ENCODE data around the gene PM20D1. TPM values are rescaled to one million over a fixed set of nuclear protein-coding genes. Genes with fewer than 3 reads are reported as not detected.

PM20D1 gene
- polyA plus RNA-seq, 3 donors, result not detected

GRCh38 chr1:205817364-205817763 lies 32.6 kb downstream of the PM20D1 start:
- H3K4me1 ChIP-seq (ENCODE audit: control insufficient read depth in 1 of 2, insufficient read depth in 2 of 2, low read length in 2 of 2), result peaks cover 13 to 16% of the 10 kb centered on the region in 2 donors
- Mint-ChIP-seq H3K4me3 (no peak overlapping the region), H3K27me3 (ENCODE audit: low read depth in 3 of 3) (peaks cover 23 to 35% (median 24%) of the 10 kb centered on the region in 3 donors), H3K4me1 (peaks cover 13% of the 10 kb centered on the region), H3K36me3 (peaks cover 0 to 3% of the 10 kb centered on the region in 2 donors), H3K27ac (no peak overlapping the region), H3K9me3 (peaks cover 0 to 5% (median 0%) of the 10 kb centered on the region in 7 donors)
- no peaks in the 10 kb centered on the region for H3K9me3 ChIP-seq (replicated peaks in 1 of 2; ENCODE audit: control insufficient read depth in 1 of 2, insufficient read depth in 1 of 2, low read length in 2 of 2)
- H3K27ac ChIP-seq (ENCODE audit: low read depth in 1 of 2, low read length in 2 of 2), result no peak overlapping the region
- H3K36me3 ChIP-seq (replicated peaks in 1 of 2; ENCODE audit: control insufficient read depth in 1 of 2, insufficient read depth in 2 of 2, low read length in 2 of 2), result no peaks in the 10 kb centered on the region
- WGBS (ENCODE audit: insufficient coverage), result no CpG with 5 or more reads among the region's 3 CpGs
- no peak overlapping the region for H3K9ac ChIP-seq (ENCODE audit: insufficient read depth, low read length, poor library complexity, severe bottlenecking)
- no peak overlapping the region for H2AFZ ChIP-seq (ENCODE audit: insufficient read depth, low read depth, low read length, poor library complexity, severe bottlenecking)
- TF ChIP-seq CTCF (IDR thresholded peaks at IDR 0.05), result no peak
- no peak overlapping the region for H3K4me2 ChIP-seq (replicated peaks; ENCODE audit: extremely low read depth, low read length, poor library complexity, severe bottlenecking)
- no peaks in the 10 kb centered on the region for H3K79me2 ChIP-seq (ENCODE audit: insufficient read depth, low read length)
- DNase-seq, result no peak
- H3K4me3 ChIP-seq (replicated peaks in 1 of 3; ENCODE audit: low read depth in 2 of 3, low read length in 3 of 3), result no peak overlapping the region
- H4K20me1 ChIP-seq (ENCODE audit: insufficient read depth, low read length), result no peaks in the 10 kb centered on the region
- intact Hi-C loops (cut with micrococcal nuclease), result no loop called here
- H3K27me3 ChIP-seq (ENCODE audit: control insufficient read depth in 2 of 2, insufficient read depth in 2 of 2, low read length in 2 of 2), result peaks cover 10 to 18% of the 10 kb centered on the region in 2 donors

GRCh38 chr1:205813755-205814058 lies 36.2 kb downstream of the PM20D1 start:
- H3K27me3 Mint-ChIP-seq (ENCODE audit: low read depth in 3 of 3), result peaks cover 31 to 42% (median 33%) of the 10 kb centered on the region in 3 donors
- DNase-seq, result peak in 1 of 3 donors; percentile 34
- H2AFZ ChIP-seq (ENCODE audit: insufficient read depth, low read depth, low read length, poor library complexity, severe bottlenecking), result peak overlapping the region; percentile 97
- peak overlapping the region; percentile 91 to 95 for H3K4me3 Mint-ChIP-seq
- H3K9ac ChIP-seq (ENCODE audit: insufficient read depth, low read length, poor library complexity, severe bottlenecking), result peak overlapping the region; percentile 66
- H3K4me1 ChIP-seq (ENCODE audit: control insufficient read depth in 1 of 2, insufficient read depth in 2 of 2, low read length in 2 of 2), result peaks cover 15 to 18% of the 10 kb centered on the region in 2 donors
- peaks cover 0 to 5% (median 0%) of the 10 kb centered on the region in 7 donors for H3K9me3 Mint-ChIP-seq
- intact Hi-C loops (cut with micrococcal nuclease), result no loop called here
- H3K4me2 ChIP-seq (replicated peaks; ENCODE audit: extremely low read depth, low read length, poor library complexity, severe bottlenecking), result peak overlapping the region; percentile 90
- peaks cover 10 to 20% of the 10 kb centered on the region in 2 donors for H3K27me3 ChIP-seq (ENCODE audit: control insufficient read depth in 2 of 2, insufficient read depth in 2 of 2, low read length in 2 of 2)
- H4K20me1 ChIP-seq (ENCODE audit: insufficient read depth, low read length), result no peaks in the 10 kb centered on the region
- H3K79me2 ChIP-seq (ENCODE audit: insufficient read depth, low read length), result no peaks in the 10 kb centered on the region
- no peaks in the 10 kb centered on the region for H3K9me3 ChIP-seq (replicated peaks in 1 of 2; ENCODE audit: control insufficient read depth in 1 of 2, insufficient read depth in 1 of 2, low read length in 2 of 2)
- H3K4me3 ChIP-seq (replicated peaks in 1 of 3; ENCODE audit: low read depth in 2 of 3, low read length in 3 of 3), result peak overlapping the region; percentile 69 to 86 (median 74)
- no peak for TF ChIP-seq CTCF (IDR thresholded peaks at IDR 0.05)
- no peak overlapping the region for H3K27ac ChIP-seq (ENCODE audit: low read depth in 1 of 2, low read length in 2 of 2)
- H3K36me3 Mint-ChIP-seq, result peaks cover 0 to 9% of the 10 kb centered on the region in 2 donors
- H3K36me3 ChIP-seq (replicated peaks in 1 of 2; ENCODE audit: control insufficient read depth in 1 of 2, insufficient read depth in 2 of 2, low read length in 2 of 2), result no peaks in the 10 kb centered on the region
- WGBS (ENCODE audit: insufficient coverage), result 0% methylated on average over 9 of the region's 14 CpGs
- peak overlapping the region in 4 of 7 donors; percentile 37 to 79 (median 61) for H3K27ac Mint-ChIP-seq
- peaks cover 24% of the 10 kb centered on the region for H3K4me1 Mint-ChIP-seq

All from CD14-positive monocyte (primary cell).